OCI-LY1 (cell line): ENCODE measurements around the gene SLK.

Experiments used
- CTCF ChIP-seq: fragments of 200-600 bp; sonication (generic), shearing (Covaris generic); IDR thresholded peaks from 2 replicates; pipeline ENCODE4 v1.5.1; 2017; ENCODE audit warnings: mild to moderate bottlenecking, antibody characterized with exemption, low read length, moderate library complexity, mixed read lengths
- EZH2 ChIP-seq: fragments of 200-600 bp; sonication (generic), shearing (Covaris generic); IDR thresholded peaks from 2 replicates; pipeline ENCODE4 v1.8.0; 2017; ENCODE audit warnings: borderline replicate concordance, mixed run types, mild to moderate bottlenecking, antibody characterized with exemption, low read length, moderate library complexity, mixed read lengths

- TF ChIP-seq CTCF (no peak), EZH2 (no peak)
These were observed 43.4 kb upstream of the SLK start for GRCh38 chr10:103923502-103923901.
